T-helper 2 cell treated with Interferon-gamma antibody and Interleukin-4, amounts not matched to agents 5 μg/mL and 100 μg/mL, for 36 hours (primary cell): Measurements from ENCODE around the gene MCAT.

Experiments
- DNase-seq: peaks from one replicate; pipeline ENCODE4 v3.0.0; 2021; ENCODE audit warnings: low spot score
- H3K27ac Mint-ChIP-seq: one replicate; pipeline ENCODE4 v1.8.0; 2021; ENCODE audit warnings: mild to moderate bottlenecking, mixed read lengths
- H3K27me3 Mint-ChIP-seq: one replicate; pipeline ENCODE4 v1.8.0; 2021; ENCODE audit warnings: low read depth, mixed read lengths
- H3K36me3 Mint-ChIP-seq: one replicate; pipeline ENCODE4 v1.8.0; 2021; ENCODE audit warnings: low read depth, mixed read lengths
- H3K4me1 Mint-ChIP-seq: one replicate; pipeline ENCODE4 v1.8.0; 2021; ENCODE audit warnings: low read depth, mixed read lengths
- H3K4me3 Mint-ChIP-seq: one replicate; pipeline ENCODE4 v1.8.0; 2022; ENCODE audit warnings: mild to moderate bottlenecking, moderate library complexity, mixed read lengths
- H3K9me3 Mint-ChIP-seq: one replicate; pipeline ENCODE4 v1.8.0; 2021; ENCODE audit warnings: mixed read lengths

Gene MCAT

GRCh38 chr22:43092085-43092484 is 51.1 kb downstream of the MCAT start:
- DNase-seq, result no peak
- Mint-ChIP-seq H3K36me3 (no peaks in the 10 kb centered on the region), H3K27ac (no peak overlapping the region), H3K9me3 (peaks cover 12% of the 10 kb centered on the region), H3K4me3 (no peak overlapping the region), H3K4me1 (peaks cover 16% of the 10 kb centered on the region), H3K27me3 (no peaks in the 10 kb centered on the region)

GRCh38 chr22:43090130-43090789 is 52.9 kb downstream of the MCAT start:
- Mint-ChIP-seq H3K4me1 (peaks cover 30% of the 10 kb centered on the region), H3K27me3 (no peaks in the 10 kb centered on the region), H3K36me3 (peaks cover 3% of the 10 kb centered on the region), H3K27ac (peak overlapping the region; percentile 65), H3K9me3 (no peaks in the 10 kb centered on the region), H3K4me3 (peak overlapping the region; percentile 66)
- DNase-seq, result peak; percentile 59

DNA sequence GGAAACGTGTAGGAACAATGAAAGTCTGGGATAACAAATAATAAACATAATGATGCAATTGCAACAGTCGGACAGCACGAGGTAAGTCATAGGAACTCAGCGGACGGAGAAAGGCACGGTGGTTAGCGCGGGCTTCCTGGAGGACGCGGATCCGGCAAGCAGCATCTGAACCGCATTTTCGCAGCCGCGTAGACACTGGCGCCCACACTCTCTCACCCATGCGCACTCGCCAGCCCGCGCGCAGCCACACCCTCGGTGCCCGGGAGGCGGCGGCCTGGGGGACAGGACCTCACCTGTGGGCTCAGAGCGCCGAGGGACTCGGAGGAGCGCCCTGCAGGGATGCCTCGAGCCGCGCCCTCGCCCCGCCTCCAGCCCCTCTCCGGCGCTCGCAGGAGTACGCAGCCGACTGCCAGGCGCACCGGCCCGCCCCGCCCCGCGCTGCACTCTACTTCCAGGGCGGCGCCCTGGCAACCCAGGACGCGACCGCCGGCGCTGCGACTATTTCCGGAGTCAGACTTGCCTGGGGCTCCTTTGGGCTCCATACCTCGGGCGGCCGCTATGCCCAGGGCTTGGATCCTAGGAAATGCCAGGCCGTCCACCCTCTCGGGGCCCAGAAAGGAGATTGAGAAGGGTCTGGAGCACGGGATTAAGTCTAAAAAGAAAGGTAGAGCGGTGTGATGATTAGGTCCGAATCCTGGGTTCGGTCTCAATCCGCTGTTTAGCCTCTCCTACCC is 54.0 kb downstream of the MCAT start, which contains the start of gene TTLL1:
Gene TTLL1, minus strand, starts transcription at position 408 of the 734 bp plus-strand sequence. CDS start 13,805 bp downstream, outside the sequence.
- Mint-ChIP-seq H3K27me3 (no peaks in the 10 kb centered on the region), H3K36me3 (peaks cover 4% of the 10 kb centered on the region), H3K9me3 (no peaks in the 10 kb centered on the region), H3K4me1 (peaks cover 31% of the 10 kb centered on the region), H3K4me3 (peak within 1 kb of the TSS; percentile 95), H3K27ac (peak within 1 kb of the TSS; percentile 92)
- peak; percentile 92 for DNase-seq

DNA sequence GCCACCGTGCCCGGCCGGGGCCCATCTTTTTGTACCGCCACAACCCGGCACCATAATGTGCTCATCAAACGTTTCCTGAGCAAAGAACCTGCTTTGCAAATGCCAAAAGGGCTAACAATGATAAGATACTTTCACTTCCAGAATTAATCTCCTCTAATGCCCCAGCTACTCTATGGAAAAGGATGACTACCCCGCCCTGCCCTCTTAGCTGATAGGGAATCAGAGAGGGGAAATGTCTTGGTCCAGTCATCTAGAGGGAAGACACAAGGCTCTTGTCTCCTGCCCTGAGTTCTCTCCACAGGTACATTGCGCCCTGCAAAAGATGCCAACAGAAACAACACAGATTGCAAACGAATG is 54.6 kb downstream of the MCAT start:
- H3K36me3 Mint-ChIP-seq, result peaks cover 4% of the 10 kb centered on the region
- peak overlapping the region; percentile 95 for H3K4me3 Mint-ChIP-seq
- DNase-seq, result peak; percentile 10
- peaks cover 31% of the 10 kb centered on the region for H3K4me1 Mint-ChIP-seq
- peak overlapping the region; percentile 92 for H3K27ac Mint-ChIP-seq
- no peaks in the 10 kb centered on the region for H3K9me3 Mint-ChIP-seq
- H3K27me3 Mint-ChIP-seq, result no peaks in the 10 kb centered on the region

DNA sequence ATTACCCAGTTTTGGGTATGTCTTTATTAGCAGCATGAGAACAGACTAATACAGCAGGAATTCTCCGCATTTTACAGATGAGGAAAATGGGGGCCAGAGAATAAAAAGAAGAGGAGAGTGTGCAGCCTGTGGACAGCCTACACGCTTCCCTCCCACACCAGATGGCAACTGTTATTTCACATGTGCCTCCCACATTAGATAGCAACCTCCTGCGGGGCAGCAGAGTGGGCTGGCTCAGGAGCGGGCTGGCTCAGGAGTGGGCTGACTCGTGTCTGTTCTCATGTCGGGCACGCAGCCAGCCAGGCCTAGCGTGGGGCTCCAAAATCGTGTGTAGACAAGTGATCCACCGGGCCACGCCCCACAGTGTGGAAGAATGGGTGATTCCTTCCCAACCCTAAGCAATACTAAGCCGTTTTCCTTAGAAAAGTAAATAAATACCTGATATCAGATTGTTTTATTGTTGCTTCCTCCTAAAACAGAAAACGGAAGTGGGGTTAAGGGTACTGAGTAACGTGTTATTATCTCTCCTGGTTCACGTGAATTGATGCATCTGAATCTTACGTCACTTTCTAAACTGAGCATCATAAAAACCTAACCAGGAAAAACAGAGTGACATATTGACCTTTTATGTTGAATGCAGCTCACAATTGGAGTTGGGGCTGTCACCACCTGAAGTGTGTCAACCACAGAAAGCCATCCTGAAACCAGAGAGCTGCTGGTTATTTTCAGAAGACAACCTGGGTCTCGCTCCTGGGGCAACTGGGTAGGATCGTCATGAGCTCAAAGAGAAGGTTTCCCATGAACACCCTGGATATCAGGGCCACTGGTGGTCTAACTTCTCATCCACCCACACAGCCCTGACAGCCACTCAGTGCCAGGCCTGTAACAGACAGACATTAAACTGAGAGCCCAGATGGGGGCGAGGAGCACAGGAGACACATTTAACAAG is 57.3 kb downstream of the MCAT start:
- H3K27me3 Mint-ChIP-seq, result no peaks in the 10 kb centered on the region
- H3K4me3 Mint-ChIP-seq, result peak overlapping the region; percentile 13
- H3K4me1 Mint-ChIP-seq, result peaks cover 25% of the 10 kb centered on the region
- H3K36me3 Mint-ChIP-seq, result peaks cover 4% of the 10 kb centered on the region
- H3K27ac Mint-ChIP-seq, result peak overlapping the region; percentile 62
- peak; percentile 20 for DNase-seq
- H3K9me3 Mint-ChIP-seq, result no peaks in the 10 kb centered on the region
